OCI-LY3 (cell line): ENCODE data around the gene TMSB10.
"Not testable (repeated sequence)": the region's sequence is repeated elsewhere in the genome, so short reads cannot be mapped to it uniquely, and the experiment has no call there.

Source experiments
- H2AFZ ChIP-seq: fragments of 200-600, 300-600 bp; shearing (Covaris generic); 2 replicates; pipeline ENCODE4 v1.6.0; 2014; ENCODE audit warnings: antibody characterized with exemption, low read depth, low read length
- H3K27ac ChIP-seq: fragments of 200-600, 300-600 bp; sonication (generic); 2 replicates; pipeline ENCODE4 v1.5.1; 2014; ENCODE audit warnings: mild to moderate bottlenecking, low read length, moderate library complexity, mixed read lengths
- H3K27me3 ChIP-seq: fragments of 200-600, 300-600 bp; sonication (generic); 2 replicates; pipeline ENCODE4 v1.6.1; 2014; ENCODE audit warnings: low read depth, low read length, mixed read lengths
- H3K36me3 ChIP-seq: fragments of 200-600, 300-600 bp; sonication (generic); replicated peaks from 2 replicates; pipeline ENCODE3; 2014; ENCODE audit warnings: low read depth, low read length, mixed read lengths
- H3K4me1 ChIP-seq: fragments of 300-600, 200-600 bp; sonication (generic); 2 replicates; pipeline ENCODE4 v1.6.1; 2014; ENCODE audit warnings: low read length, mixed read lengths
- H3K4me2 ChIP-seq: fragments of 200-600, 300-600 bp; sonication (generic); 2 replicates; pipeline ENCODE4 v1.6.1; 2014; ENCODE audit warnings: low read length, mixed read lengths
- H3K4me3 ChIP-seq: fragments of 300-600, 200-600 bp; sonication (generic); 2 replicates; pipeline ENCODE4 v1.5.1; 2014; ENCODE audit warnings: antibody characterized with exemption, mild to moderate bottlenecking, low read length, moderate library complexity
- H3K79me2 ChIP-seq: fragments of 300-600, 200-600 bp; shearing (Covaris generic); 2 replicates; pipeline ENCODE4 v1.6.1; 2014; ENCODE audit warnings: mild to moderate bottlenecking, low read length, mixed read lengths
- H3K9ac ChIP-seq: fragments of 300-600, 200-600 bp; shearing (Covaris generic); 2 replicates; pipeline ENCODE4 v1.6.0; 2014; ENCODE audit warnings: mild to moderate bottlenecking, low read length, moderate library complexity
- H3K9me3 ChIP-seq: fragments of 200-600, 300-600 bp; shearing (Covaris generic); 2 replicates; pipeline ENCODE4 v1.6.1; 2014; ENCODE audit warnings: low read length, mixed read lengths; ENCODE audit not compliant: insufficient read depth
- H4K20me1 ChIP-seq: fragments of 200-600, 300-600 bp; sonication (generic); 2 replicates; pipeline ENCODE4 v1.6.1; 2016; ENCODE audit warnings: low read length, mixed read lengths; ENCODE audit not compliant: insufficient read depth
- CTCF ChIP-seq: fragments of 200-600, 300-600 bp; sonication (generic); IDR thresholded peaks from 2 replicates; pipeline ENCODE4 v1.5.1; 2014; ENCODE audit warnings: antibody characterized with exemption, low read length, low read depth
- EZH2phosphoT487 ChIP-seq: fragments of 200-600 bp; shearing (Covaris generic); IDR thresholded peaks from 2 replicates; pipeline ENCODE4 v1.6.1; 2018; ENCODE audit warnings: antibody characterized with exemption, mixed run types, low read depth

The TMSB10 gene

DNA sequence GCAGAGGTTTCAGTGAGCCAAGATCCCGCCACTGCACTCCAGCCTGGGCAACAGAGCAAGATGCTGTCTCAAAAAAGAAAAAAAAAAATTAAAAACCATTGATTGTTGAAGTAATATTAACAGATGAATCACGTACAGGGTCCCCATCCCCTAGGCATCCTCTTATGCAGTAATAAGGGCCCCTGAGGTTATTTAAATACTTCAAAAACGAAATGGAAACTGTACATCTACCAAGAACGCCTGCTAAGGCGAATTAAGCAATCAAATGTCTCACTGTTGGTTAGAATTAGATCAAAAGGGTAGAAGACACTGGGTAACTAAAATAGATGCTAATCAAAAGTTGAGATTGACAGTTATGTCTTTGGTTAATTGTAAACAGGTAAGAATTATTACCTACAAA, 32.1 kb upstream of the TMSB10 start:
- Histone ChIP-seq H3K36me3 (peaks cover 5% of the 10 kb centered on the region), H3K27me3 (no peaks in the 10 kb centered on the region), H3K4me3 (no peak overlapping the region), H4K20me1 (peaks cover 4% of the 10 kb centered on the region; the same call in 1 of the 2 replicates), H3K4me1 (no peaks in the 10 kb centered on the region), H3K4me2 (no peak overlapping the region), H2AFZ (no peak overlapping the region), H3K9me3 (no peaks in the 10 kb centered on the region), H3K79me2 (peaks cover 3% of the 10 kb centered on the region; the same call in 1 of the 2 replicates), H3K27ac (no peak overlapping the region), H3K9ac (no peak overlapping the region)
- TF ChIP-seq EZH2phosphoT487: no peak
- no peak for TF ChIP-seq CTCF

GRCh38 chr2:84874381-84875212, 30.9 kb upstream of the TMSB10 start:
- Histone ChIP-seq H3K27me3 (no peaks in the 10 kb centered on the region), H3K4me3 (no peak overlapping the region), H2AFZ (no peak overlapping the region), H3K4me2 (no peak overlapping the region), H3K36me3 (peaks cover 5% of the 10 kb centered on the region), H3K79me2 (peaks cover 7% of the 10 kb centered on the region; the same call in 1 of the 2 replicates), H3K9ac (no peak overlapping the region), H3K27ac (no peak overlapping the region), H3K4me1 (peaks cover 10% of the 10 kb centered on the region), H4K20me1 (peaks cover 4% of the 10 kb centered on the region; the same call in 1 of the 2 replicates), H3K9me3 (no peaks in the 10 kb centered on the region)
- TF ChIP-seq EZH2phosphoT487 (no peak), CTCF (no peak)

DNA sequence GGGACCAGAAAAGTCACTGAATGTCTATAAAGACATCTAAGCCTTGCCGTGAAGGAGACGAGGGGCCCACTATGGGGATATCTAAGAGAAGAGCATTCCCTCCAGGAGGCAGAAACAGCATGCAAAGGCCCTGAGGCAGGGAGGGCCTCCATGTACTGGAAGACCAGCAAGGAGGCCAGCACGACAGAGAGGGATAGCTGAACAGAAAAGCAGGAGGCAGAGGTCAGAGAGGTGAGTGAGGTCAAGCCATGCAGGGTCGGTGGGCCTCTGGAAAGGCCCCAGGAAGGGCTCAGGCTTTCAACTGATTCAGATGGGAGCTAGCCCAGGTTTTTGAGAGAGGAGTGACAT, 30.3 kb upstream of the TMSB10 start:
- Histone ChIP-seq H3K9ac (no peak overlapping the region), H4K20me1 (peaks cover 4% of the 10 kb centered on the region; the same call in 1 of the 2 replicates), H3K4me2 (no peak overlapping the region), H3K36me3 (peaks cover 5% of the 10 kb centered on the region), H3K4me1 (peaks cover 10% of the 10 kb centered on the region), H3K27me3 (no peaks in the 10 kb centered on the region), H3K4me3 (no peak overlapping the region), H3K9me3 (no peaks in the 10 kb centered on the region), H2AFZ (no peak overlapping the region), H3K79me2 (peaks cover 7% of the 10 kb centered on the region; the same call in 1 of the 2 replicates), H3K27ac (no peak overlapping the region)
- TF ChIP-seq EZH2phosphoT487 (no peak), CTCF (no peak)

DNA sequence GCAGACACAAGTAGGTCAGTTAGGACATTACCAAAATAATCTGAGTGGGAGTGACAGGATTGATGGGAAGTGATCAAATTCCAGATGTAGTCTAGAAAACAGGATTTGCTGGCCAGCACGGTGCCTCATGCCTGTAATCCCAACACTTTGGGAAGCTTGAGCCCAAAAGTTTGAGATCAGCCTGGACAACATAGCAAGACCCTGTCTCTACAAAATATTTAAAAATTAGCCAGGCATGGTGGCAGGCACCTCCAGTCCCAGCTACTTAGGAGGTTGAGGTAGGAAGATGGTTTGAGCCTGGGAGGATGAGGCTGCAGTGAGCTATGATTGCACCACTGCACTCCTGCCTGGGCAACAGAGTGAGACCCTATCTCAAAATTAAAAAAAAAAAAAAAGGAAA, 29.8 kb upstream of the TMSB10 start:
- not testable (repeated sequence) for H3K4me3 ChIP-seq, H3K27ac ChIP-seq, H3K4me2 ChIP-seq, H3K36me3 ChIP-seq, H3K79me2 ChIP-seq, H3K9me3 ChIP-seq, H4K20me1 ChIP-seq, H2AFZ ChIP-seq, H3K27me3 ChIP-seq, H3K9ac ChIP-seq
- H3K4me1 ChIP-seq: peaks cover 10% of the 10 kb centered on the region
